Activated CD4-positive, alpha-beta T cell treated with anti-CD3 and anti-CD28 coated beads, Interleukin-2, amount 50 U/mL, for 48 hours (primary cell): ENCODE results near the gene BBX.
"Not testable (repeated sequence)": the region's sequence is repeated elsewhere in the genome, so short reads cannot be mapped to it uniquely, and the experiment has no call there.

Experiments
- DNase-seq, 2 experiments: peaks; one replicate each; pipeline ENCODE4 v3.0.0-alpha.2; 2020

Gene BBX

DNA sequence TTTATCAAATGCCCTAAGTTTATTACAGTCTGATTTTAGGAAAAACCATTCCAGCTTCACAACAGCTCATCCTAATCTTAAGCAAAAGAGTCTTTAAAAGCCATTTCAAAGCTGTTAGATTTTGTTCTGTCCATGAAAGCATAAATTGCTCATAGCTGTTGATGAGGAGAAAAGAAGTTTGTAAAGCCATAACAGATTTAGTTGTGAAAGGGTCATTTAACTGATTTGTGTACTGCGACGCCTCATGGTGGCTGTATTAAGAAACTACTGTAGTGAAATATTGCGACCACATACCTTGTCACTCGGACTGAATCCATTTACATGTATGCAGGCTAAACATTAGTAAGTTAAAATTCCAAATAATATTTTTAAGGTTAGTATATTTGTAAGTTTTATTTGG lies 20.9 kb downstream of the BBX start:
- DNase-seq = no peak

GRCh38 chr3:107545680-107546120 lies 22.9 kb downstream of the BBX start:
- DNase-seq = no peak

DNA sequence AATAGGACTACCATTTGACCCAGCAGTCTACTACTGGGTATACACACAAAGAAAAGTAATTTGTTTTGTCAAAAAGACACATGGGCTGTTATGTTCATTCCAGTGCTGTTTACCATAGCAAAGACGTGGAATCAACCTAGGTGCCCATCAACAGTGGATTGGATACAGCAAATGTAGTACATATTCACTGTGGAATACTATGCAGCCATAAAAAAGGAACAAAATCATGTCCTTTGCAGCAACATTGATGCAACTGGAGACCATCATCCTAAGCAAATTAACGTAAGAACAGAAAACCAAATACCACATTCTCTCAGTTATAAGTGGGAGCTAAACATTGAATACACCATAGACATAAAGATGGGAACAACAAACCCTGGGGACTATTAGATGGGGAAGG lies 25.8 kb downstream of the BBX start:
- no peak for DNase-seq

GRCh38 chr3:107555359-107555758 lies 32.6 kb downstream of the BBX start:
- DNase-seq = no peak

DNA sequence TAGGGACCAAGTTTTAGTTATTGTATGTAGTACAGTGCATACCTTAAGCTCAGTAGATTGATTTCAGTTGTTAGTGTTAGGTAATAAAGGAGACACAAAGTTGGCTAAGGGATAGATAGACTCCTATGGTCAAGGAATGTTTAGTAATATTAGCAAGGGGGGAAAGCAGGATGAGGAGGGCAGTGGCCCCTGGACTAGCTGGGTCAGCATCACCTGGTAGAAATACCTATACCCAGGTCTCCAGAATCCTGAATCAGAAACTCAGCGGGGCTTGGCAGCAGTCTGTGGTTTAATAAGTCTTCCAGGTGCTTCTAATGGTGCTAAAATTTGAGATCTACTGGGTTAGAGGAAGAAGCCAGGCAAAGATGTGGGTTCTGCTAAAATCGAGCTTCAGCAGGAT lies 35.0 kb downstream of the BBX start:
- DNase-seq = no peak

DNA sequence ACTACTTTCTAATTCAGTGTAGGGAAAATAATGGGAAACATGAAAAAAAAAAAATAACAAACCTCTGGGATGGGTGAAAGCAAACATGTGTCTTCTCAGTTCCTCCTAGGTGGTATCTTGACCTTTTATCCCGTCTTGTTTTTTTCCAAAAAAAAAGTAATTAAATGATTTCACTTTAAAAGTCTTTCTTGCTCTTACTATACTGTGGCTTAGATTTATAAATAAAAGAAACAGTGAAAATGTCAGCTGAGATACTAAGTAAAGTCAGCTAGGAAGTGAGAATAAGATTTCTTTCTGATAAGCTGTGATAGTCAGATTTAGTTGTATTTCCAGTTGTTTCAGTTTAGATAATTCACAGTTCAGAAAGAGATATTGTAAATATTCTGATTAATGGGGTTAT lies 37.4 kb downstream of the BBX start:
- DNase-seq = no peak

DNA sequence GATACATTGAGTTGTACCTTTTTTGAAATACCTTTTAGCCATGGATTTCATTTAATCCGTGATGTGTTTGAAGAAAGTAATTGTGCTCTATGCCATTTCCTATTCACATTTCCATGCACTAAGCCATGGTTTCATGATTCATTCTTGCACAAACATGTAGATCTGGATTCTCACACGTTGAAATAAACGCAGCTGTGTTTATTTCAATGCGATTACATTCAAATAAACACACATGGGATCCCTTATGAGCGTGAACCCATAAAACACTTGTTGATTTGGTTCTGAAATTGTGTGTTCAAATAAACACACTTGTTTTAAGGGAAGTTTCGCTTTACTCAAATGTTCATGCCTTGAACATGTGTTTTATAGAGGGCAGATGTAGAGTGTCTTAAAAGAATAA lies 39.2 kb downstream of the BBX start:
- DNase-seq = no peak

- no peak for DNase-seq
Measured at GRCh38 chr3:107562969-107563529, 40.3 kb downstream of the BBX start.

- not testable (repeated sequence) for DNase-seq
Measured at GRCh38 chr3:107565244-107565643, 42.5 kb downstream of the BBX start.

GRCh38 chr3:107571089-107571488 lies 48.3 kb downstream of the BBX start:
- not testable (repeated sequence) for DNase-seq

DNA sequence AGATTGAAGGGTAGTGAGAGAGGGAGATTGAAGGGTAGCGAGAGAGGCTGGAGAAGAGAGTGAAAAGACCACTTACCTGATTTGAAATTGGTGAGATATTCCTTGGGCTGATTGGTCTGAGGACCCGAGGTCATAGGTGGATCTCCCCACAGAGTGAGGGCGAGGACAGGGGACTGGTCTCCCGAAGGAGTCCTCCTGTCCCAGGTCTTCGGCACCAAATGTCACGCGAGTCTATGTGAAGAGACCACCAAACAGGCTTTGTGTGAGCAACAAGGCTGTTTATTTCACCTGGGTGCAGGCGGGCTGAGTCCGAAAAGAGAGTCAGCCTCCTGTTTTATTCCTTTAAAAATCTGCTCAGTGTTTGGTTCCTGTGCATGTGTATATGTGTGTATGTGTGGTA lies 48.7 kb downstream of the BBX start:
- not testable (repeated sequence) for DNase-seq

DNA sequence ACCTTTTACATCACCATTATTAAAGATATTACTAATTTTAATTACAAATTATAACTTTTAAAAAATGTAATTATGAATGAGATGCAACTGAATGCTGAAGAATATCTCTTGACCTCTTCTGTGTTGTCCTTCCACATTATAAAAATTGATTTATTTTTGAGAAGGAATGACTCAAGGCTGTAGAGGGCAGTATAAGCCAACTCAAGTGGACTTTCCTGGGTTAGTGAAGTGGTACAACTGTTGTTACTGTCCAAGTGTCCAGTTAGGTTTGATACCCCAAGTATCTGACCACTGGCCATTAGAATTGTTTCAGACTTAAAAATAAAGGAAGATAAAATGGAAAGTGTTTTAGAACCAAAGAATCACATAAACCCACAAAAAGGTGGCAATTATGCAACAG lies 51.9 kb downstream of the BBX start:
- DNase-seq = no peak

- no peak for DNase-seq
Measured at GRCh38 chr3:107578091-107578490, 55.3 kb downstream of the BBX start.

GRCh38 chr3:107578523-107578922 lies 55.8 kb downstream of the BBX start:
- DNase-seq = no peak

DNA sequence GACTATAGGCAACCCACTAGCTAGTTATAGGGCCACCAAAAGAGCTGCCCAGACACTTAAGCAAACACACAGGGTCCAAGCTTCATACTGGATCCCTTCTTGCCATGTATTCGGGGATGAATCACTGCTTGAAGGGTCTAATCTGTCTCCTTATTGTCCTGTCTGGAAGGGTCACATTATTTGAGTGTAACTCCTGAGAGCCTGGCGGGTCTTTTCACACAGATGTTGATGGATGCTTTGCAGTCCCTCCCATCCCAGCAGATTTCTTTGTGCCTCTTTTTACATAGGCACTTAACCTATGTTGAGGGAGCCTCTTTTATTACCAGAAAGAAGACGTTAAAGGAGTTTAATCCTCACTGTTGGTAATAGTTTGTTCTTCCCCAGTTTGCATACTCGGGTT lies 56.6 kb downstream of the BBX start:
- no peak for DNase-seq

DNA sequence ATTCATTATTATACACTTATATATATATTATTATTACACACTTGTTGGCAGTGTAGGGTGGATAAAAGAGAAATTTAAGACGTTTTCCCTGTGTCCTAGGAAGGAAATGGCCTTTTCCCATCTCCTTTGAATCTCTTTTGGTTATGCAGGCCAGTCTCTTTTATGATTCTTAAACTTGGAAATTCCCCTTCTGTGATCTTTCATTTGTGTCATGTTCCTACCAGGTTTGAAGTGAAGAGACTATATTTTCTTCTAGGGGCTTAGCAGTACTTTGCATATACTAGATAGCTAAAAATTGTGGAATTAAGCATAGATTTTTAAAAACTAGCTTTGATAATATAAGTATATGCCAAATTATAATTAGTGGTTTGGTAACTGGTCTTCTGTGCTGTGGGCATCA lies 58.5 kb downstream of the BBX start:
- no peak for DNase-seq

DNA sequence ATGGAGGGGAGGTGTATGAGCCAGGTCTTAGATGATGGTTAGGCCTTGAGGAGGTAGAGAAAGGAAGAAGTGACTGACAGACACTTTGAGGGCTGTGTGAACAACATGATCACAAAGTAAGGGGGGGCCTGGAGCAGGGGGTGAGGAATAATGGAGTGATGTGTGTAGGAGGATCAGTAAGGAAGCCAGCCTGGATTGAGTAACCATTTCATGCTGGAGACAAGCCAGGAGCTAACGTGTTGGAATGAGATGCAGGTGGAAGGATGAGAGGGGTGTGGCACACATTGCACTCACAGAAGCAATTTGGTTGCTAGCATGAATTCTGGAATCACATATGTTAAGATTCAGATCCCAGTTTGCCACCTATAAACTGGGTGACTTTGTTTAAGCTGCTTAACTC lies 65.5 kb downstream of the BBX start:
- no peak for DNase-seq

DNA sequence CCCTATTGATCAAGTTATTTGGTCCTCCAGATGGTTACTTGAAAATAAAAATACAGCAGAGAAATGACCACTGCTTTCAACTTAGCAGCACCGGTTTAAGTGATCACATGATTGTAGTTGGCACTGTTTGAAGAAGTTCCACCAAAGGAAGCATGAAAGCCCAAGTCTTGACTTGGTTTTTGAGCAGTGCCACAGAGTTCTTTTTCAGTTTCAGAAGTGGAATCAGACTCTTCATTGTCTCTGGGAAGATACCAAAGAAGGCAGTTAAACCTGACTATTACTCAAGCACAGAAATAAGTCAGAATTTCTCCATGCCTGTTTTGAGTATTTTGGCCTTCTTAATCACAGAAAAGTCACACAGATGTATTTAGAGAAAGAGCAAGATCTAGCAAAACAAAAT lies 66.7 kb downstream of the BBX start:
- DNase-seq = no peak

GRCh38 chr3:107590786-107591185 lies 68.0 kb downstream of the BBX start:
- no peak for DNase-seq

DNA sequence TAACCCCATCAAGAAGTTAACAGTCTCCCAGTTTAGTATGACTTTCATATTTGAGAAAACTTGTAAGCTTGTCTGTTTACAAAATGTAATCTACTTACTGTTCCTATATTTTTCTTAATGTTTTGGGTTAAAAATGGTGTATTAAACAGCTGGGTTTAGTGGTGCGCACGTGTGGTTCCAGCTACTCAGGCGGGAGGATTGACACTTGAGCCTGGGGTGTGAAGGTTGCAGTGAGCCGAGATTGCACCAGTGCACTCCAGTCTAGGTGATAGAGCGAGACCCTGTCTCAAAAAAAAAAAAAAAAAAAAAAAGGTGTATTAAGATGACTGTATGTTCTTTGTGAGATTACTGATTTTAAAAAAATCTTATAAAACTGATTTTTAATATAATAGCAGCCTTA lies 69.3 kb downstream of the BBX start:
- DNase-seq = no peak

GRCh38 chr3:107594870-107595269 lies 72.1 kb downstream of the BBX start:
- DNase-seq = no peak

- DNase-seq = no peak
Measured at GRCh38 chr3:107596639-107597038, 73.9 kb downstream of the BBX start.

DNA sequence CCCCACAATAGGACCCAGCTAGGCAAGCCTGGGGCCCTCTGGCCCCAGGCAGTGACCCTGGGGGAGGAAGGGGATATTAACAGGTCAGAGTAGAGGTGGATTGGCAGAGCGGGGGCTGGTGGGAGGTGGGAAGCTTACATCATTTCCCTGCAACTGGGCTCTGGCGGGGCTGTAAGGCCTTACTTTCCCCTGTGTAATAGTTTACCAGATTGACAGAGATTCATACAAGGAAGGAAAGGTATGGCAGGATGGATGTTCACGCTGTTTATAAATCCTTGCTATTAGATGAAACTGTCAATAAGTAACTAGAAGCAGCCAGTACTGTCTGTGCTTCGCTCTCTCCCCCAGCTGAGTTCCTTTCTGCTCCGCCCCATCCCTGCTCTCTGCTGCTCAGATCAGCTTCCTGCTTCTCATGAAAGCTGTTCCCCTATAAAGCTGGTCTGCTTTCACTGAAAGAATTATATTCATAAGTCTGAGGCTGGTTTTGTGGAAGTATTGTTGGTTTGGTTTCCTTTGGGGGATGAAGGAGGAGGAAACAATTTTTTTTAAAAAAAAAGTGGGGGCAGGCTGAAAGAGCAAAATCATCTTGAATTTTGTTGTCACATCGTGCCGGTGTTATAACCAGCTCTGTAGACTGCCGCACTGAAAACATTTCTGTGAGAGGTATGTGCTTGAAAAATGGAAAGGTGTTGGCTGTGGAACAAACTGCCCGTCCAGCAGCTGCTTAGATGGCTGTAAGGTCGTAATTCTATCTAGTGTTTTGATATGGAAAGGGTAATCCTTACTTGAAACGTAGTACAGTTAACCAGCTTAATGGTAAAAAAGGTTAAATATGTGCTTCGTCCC lies 76.4 kb downstream of the BBX start:
- peak; percentile 44 to 50 for DNase-seq

- DNase-seq = no peak
Measured at GRCh38 chr3:107599772-107600145, 77.0 kb downstream of the BBX start.

DNA sequence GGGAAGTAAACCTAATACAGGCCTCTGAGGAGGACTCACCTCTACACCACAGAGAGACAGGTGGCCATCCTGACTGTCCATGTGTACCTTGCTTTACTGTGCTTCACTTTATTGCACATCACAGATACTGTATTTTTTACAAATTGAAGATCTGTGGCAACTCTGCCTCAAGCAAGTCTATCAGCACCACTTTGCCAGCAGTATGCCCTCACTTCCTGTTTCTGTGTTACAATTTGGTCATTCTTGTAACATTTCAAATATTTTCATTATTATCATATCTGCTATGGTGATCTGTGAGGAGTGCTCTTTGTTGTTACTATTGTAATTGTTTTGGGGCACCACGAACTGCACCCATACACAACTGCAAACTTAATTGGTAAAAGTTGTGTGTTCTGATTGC lies 78.0 kb downstream of the BBX start:
- no peak for DNase-seq
